NCI-H2196 treated with DMSO at 0.1 percent for 48 hours (cell line): ENCODE data around the gene ULK4.
"Not testable (repeated sequence)": the region's sequence is repeated elsewhere in the genome, so short reads cannot be mapped to it uniquely, and the experiment has no call there.

Source experiments
- DNase-seq: peaks from one replicate; lab custom pipeline; 2025; ENCODE audit not compliant: unreplicated experiment; lab: John Stamatoyannopoulos, UW

The ULK4 gene

DNA sequence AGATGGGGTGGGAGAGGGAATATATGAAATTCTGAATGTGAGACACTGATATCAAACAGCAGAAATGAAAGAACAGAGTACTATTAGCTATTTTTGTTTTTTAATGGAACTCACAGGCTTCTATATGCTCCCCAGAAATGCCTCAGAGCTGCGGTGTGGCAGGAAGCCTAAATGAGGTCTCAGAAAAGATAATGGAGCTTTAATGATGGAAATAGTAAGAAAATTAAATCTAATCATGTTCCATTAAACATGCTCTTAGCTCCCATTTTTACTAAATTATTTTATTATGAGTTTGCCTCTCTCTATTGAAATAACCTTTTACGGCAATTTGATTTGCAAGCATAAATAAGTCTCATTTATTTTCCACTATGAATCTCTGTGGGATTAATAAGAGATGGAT, 378.9 kb downstream of the ULK4 start:
- no peak for DNase-seq

DNA sequence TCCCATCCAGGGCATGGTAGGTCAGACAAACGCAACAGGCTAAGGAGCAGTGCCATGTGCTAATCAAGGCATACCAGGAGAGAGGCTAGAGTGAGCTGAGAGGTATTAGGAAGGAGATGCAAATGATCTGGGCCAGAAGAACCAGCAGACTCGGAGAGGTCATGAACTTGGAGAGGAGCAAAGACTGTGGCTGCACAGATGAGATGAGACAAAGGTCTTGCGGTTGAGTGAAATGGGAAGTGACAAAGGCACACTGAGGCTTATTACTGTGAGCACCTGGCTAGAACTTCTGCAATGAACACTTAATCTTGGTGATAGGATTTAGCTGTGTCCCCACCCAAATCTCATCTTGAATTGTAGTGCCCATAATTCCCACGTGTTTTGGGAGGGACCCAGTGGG, 380.2 kb downstream of the ULK4 start:
- no peak for DNase-seq

DNA sequence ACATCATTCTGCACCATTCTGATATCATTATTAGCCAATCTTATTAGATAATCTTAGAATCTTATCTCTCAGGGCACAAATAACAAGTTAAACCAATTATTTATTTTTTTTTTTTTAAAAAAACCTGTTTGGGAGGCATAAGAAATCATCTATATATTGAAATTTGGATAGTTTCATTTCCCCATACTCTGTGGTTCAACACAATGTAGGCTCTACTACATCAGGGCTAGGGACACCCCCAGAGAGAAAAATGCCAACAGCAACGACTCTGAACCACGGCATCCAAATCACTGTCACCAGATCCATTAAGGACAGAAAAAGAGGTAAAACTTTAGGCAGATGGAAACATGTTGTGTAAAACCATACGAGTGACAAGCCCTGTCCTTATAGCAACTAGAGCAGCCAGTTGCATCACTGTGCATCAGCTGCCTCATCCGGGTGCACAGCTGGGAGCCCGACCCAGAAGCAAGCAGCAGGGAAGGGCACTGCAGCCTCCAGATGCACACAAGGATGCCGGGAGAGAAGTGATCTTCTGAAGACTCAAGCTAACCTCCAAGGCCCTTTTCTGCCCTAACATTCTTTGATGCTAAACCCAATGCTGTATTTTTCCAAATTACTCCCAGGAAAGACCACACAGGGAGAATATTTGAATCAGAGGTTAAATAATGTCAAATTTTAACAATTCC, 381.5 kb downstream of the ULK4 start:
- DNase-seq: no peak

DNA sequence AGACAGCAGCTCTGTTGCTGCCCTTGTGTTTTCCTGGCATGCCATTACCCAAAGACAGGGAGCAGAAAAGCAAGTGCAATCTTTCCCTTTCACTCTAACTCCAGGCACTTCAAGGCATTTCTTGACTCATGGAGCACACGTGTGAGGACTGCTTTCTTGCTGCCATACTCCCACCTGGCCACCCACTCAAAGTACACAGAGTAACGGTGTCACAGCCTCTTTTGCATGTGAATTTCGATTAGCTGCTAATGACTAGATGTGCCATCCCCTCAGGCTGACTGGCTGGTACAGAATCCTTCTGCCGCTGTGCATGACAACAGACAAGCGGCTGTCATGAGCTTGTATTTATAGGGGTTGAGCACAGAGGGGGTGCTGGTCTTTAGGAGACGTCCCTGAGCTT, 382.0 kb downstream of the ULK4 start:
- DNase-seq: no peak

DNA sequence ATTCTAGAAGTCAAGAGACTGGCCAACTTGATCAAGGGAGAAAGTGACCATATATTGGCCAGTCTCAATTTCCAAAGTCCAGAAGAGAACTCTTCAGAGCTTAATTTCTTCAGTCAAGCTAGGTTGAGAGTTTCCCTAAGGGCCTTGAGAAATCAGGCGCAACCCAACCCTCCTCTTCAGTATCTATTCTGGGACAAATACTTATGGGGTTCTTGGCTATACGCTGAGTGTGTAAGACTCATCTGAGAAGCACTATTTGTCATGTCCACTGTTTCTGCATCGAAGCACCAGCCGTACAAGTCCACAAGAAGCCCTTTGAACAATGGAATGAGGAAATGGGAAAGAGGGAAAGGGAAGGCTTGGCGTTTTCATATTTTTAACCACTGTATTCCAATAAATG, 383.1 kb downstream of the ULK4 start:
- no peak for DNase-seq

DNA sequence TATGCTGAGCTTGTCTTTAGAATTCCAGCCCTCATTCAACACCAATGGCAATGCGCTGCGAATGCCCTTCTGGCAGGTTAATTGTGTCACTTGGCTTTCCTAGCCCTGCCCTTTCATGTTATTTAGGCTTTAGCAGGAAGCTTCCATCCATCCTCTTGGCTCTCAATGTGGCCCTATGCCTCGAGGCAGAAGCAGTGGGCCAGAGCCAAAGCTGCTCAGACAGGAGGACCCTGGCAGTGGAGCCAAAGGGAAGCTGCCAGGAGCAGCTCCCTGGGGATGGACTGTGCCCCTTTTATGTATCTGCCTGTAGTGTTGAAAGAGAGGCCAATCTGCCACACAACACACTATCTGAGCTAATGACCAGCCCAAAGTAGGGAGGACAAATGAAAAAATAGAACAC, 386.2 kb downstream of the ULK4 start:
- no peak for DNase-seq

DNA sequence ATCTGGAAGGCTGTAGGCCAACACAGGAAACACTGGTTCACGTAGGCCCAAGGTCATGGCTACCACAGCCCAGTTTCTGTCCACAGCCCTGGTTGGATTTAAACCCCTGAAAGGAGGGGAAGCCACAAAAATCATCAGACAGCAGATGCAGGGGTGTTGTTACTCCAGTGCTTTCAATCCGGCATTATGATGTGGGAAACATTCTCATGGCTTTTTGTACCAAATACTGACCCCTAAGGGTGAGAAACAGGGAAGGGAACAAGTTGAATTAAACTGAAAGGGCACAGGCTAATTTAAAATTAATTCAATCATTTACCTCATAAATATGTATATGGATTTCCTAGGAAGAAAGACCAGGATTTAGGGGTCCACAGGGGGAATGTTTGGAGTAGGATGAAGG, 387.0 kb downstream of the ULK4 start:
- no peak for DNase-seq

DNA sequence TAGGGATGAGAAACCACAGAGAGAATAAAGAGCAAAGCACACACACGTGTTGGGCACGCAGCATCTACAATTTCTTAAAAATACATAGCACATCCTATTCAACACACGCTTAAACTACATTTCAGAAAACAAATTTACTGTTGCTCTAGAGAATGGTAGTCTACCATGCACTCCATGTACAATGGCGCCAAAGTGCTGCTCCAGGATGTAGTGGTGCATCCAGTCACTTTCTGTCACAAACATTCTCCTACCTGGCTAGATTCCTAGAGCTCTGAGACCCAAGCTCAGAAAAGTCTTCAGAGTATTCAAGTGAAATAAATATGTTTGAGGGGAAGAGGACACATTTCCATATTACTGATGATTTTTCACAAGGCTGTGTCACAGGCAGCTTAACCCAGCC, 388.3 kb downstream of the ULK4 start:
- no peak for DNase-seq

DNA sequence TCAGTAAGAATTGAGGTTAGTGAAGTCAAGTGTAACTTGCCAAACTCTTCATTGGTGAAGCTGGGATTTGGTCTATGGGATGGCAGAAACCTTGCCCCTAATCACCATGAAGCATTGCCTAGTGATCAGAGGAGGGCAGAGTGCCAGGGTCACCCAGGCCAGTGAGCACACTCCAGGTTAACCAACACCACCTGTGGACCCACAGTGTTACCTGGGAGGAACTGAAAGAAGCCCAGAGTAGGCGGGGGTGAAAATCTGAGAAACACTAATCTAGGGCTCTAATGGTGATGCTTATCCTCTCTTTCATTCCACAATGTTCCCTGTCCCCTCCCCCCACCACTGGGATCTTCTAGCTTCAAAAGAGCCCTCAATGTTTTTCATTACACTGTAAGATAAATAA, 389.8 kb downstream of the ULK4 start:
- no peak for DNase-seq

DNA sequence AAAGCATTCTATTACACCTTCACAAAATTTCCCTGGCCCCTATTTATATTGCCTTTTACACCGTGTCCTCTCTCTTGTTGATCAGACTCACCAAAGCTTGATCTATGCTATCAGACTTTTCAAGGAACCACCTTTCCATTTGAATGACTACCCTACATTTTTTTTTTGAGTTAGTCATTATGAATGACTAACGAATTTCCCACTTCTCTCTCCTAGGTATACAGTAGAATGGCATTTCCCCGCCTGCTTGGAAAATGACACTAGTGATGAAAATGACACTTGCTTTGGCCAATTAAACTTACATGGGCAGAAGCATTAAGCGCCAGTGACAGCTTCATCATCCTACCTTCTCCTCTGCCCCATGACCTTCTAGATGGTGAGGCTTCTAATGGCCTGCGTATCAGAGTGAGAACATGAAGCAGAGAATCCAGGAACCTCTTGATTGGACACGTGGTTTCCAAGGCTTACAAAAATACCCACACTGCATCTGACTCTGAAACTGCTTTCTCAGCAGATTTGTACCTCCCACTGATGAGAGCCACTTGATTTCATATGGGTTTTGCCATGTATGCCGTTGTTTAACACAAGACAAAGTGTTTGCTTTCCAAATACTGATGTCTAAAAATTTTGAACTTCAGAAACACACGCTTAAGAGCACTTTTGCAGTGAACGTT, 392.1 kb downstream of the ULK4 start:
- DNase-seq: no peak

DNA sequence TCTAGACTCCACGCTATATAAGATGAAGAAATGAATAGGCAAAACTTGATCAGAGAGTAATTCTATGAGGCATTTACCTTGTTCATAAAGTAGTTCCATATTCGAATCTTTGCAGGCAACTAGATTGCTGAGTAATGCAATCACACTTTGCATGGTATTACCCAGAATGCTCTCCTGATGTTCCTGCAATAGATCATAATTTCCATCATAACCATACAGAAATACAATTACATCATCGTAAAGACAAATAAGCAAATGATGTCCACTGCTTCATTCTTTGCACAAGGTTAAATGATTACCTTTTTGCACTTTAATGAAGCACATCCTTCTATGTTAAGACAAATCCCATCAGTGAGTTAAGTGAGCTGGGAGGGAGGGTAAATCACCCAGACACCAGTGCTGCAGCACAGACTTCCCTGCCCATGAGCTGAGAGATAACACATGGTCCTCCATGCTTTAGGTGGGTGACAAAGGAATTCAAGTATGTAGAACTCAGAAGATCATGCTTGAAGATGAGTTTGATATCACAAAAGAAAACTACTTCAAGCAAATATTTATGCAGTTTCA, 395.9 kb downstream of the ULK4 start:
- DNase-seq: no peak

DNA sequence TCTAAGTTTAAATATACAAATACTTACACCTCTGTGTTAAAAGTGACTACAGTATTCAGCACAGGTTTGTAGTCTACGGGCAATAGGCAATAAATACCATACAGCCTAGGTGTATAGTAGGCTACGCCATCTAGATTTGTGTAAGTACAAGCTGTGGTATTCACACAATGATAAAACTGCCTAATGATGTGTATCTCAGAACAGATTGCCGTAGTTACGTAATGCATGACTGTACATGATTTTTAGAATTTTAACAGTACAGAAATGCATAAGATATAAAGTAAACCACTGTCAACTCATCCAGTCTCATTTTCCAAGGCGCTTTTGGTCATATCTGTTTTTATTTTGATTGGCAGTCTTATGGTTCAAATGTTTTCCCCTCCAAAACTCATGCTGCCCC, 396.9 kb downstream of the ULK4 start:
- no peak for DNase-seq

DNA sequence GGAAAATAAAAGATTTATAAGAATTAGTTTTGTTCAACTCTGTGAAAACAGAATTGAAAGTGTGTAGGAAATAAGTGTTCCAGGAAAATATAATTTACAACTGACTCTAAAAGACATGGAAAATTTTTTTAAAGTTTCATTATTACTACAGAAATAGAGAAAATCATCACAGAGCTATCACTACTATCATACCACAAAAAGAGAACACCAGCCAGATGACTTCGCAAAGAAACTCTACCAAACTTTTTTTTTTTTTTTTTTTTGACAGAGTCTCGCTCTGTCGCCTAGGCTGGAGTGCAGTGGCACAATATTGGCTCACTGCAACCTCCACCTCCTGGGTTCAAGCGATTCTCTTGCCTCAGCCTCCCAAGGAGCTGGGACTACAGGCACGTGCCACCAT, 405.7 kb downstream of the ULK4 start:
- DNase-seq: not testable (repeated sequence)

DNA sequence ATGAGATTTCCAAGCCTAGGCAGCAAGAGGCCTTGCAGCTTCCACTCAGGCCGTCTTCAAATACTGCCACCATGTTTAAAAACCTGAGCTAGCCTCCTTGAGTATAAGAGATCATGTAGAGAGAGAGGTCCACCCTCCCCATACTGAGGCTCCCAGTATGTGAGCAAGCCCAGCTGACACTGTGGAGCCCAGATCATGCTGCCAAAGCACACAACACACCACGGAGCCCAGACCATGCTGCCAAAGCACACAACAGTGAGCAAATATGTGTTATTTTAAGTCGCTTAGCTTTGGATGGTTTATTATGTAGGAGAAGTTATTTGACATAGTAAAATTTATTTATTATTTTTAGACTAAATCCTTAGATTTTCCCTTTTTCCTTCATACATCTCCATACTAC, 428.9 kb downstream of the ULK4 start:
- DNase-seq: no peak

DNA sequence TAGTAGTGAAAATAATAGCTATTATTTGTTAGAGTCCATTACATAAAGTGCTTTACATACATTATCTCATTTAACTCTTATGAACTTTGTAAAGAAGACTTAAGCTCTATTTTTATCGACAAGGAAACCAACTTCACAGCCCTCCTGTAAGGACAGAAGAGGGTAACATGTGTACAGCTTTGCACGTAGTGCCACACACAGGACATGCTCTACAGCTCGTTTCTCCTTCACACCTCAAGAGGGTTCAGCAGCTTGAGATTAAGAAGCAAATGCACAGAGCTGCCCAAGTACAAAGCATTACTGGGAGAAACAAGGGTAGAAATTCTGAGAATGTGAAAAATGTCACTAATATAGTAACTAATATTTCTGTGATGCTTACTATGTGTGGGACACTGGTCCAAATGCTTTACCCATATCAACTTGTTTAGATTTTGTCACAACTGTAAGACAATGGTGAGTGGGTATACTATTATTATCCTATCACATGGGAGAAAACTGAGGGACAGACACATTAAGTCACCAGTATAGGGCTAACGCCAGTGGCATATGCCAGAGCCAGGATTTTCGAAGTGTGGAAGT, 434.8 kb downstream of the ULK4 start:
- no peak for DNase-seq

DNA sequence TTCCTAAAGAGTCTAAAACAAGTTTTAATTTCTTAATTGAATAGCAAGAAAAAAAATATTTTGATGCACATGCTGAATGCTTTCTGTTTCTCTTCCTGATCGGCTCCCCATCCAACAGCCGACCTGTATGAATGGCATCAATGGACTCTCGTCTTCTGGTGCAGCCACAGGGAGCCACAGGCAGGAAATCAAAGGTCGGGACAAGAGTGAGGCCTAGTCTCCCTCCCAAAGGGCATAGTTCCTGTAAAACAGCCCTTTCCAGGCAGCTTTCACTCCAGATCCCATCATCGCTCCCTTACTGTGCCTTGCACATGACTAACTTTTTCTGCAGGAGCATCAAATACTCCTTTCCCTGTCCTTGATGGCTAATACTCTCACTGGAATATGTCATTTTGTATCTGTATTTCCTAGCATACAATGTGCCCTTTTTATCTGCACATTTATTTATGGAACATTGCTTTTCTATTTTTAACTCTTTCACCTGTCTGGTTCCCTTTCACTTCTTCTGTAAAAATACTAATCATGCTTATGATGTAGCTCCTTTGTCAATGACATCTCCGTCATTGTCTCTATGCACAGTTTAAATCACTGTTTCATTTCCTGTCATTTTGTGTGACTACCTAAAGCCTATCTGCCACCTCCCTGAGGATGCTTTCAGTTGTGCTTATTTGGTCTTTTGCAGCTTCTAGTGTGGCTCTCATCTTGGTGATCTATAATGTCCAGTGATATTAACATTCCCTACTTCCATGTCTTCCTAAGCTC, 436.4 kb downstream of the ULK4 start:
- DNase-seq: no peak

DNA sequence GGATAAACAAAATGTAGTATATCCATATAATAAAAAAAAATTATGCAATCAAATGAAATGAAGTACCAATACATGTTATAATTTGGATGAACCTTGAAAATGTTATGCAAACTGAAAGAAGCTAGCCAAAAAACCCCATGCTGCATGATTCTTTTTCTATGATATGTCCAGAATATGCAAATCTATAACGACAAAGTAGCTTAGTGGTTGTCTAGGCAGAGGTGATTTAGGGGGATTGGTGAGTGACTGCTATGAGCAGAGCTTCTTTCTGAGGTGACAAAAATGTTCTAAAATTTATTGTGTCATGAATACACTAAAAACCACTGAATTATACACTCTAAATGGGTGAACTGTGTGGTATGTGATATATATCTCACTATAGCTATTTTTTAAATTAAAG, 438.0 kb downstream of the ULK4 start:
- no peak for DNase-seq

DNA sequence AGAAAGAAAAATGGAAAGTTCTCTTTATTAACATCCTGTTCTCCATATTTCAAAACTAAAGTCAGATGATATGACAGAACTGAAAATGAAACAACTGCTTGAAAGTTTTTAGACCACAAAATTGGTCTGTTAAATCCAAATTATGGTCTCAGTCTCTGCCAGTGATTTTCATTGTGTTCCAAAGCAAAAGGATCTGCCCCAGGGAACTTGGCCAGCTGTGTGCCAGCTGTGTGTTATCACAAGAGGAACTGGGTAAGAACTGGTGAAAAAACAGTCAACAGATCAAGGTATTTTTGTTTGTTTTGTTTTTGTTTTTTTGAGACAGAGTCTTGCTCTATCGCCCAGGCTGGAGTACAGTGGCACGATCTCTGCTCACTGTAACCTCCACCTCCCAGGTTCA, 439.3 kb downstream of the ULK4 start:
- no peak for DNase-seq

DNA sequence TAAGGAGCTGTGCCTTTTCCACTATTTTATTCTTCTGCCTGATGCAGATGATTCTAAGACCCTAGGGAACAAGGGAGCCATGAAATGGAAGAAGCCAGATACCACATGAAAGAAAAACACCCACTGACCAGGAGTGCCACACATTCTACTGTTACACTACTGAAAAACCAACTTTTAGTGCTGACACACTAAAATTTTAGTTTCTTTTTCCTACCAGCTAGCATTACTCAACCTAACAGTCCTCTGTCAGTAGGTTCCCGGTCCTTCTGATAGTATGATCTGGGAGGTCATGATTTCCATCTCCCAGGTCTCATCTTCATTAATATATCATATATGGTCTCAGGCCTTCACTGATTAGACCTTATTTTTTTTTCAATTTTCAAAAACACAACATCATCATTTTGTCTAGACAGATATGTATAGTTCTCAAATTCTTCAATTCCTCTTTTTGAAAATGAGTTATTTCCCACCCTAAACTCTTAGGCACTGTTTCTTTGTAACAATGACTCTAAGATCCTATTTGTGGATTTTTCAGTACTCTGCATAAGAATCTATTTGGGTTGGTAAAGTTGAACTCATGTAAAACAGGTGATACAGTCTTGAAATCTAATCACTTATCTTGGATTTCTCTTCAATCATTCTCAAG, 440.8 kb downstream of the ULK4 start:
- DNase-seq: no peak

DNA sequence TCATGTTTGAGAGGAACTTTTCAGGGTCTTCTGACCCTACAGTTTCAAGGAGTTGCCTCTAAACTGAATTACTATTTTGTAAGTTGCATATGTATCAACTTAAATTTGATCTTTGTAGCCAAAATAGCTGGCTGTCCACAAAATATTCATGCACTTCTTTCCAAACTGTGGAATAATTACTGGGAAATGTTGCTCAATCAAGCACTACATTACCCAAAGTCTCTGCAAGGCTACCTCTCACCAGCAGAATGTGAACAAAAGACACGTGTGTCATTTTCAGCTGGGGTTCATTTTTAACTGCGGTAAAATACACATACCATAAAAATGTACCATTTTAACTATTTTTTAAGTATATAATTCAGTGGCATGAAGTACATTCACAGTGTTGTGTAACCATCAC, 442.2 kb downstream of the ULK4 start:
- DNase-seq: no peak

DNA sequence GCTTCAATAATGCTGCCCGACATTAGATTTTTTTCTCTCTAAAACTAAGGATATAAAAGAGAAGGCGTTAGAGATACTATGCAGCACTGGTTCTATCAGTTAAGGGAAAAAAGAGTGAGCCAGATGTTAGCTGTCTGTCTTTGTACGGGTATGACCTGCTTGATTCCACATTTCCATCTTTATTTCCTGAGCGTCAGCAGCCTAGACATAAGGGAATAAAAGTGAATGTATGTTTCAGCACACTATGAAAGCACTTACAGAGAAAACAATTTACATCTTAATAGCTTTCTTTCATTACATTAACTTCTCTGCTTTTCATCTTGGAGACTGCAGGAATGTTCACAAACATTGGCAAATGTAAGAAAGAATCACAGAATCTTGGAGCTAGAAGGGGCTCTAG, 443.3 kb downstream of the ULK4 start:
- no peak for DNase-seq
